ENCODE data around the gene MAD1L1.

DNA sequence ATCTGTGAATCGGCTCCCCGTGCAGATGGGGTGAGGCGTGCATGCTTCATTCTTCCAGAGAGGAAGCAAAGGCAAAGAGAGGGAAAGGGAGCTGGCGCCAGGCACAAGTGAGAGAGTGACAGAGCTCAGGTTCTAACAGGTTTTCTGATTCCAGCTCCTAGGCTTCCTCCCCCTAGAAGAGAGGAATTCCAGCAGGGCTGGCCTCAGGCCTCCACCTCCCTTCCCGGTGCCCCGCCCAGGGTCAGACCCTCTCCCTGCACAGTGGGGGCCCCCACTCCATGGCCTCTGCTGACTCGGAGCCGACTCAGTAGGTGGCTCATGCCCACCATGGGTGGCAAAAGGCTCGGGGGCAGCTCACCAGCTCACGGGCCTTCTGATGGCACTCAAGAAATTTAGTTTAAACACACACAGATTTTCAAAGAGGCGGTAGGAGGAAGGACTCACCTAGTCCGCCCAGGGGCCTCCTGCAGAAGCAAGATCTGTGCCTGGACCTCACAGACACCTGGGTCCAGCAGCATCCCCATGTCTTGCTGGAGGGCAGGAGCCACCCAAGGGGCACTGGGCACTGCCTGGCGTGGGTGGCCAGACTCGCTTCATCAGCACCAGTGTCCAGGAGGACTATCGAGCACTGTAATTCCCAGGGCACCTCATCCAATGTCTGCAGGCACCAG lies 183.5 kb downstream of the MAD1L1 start:
- TF ChIP-seq, protein P1, sequence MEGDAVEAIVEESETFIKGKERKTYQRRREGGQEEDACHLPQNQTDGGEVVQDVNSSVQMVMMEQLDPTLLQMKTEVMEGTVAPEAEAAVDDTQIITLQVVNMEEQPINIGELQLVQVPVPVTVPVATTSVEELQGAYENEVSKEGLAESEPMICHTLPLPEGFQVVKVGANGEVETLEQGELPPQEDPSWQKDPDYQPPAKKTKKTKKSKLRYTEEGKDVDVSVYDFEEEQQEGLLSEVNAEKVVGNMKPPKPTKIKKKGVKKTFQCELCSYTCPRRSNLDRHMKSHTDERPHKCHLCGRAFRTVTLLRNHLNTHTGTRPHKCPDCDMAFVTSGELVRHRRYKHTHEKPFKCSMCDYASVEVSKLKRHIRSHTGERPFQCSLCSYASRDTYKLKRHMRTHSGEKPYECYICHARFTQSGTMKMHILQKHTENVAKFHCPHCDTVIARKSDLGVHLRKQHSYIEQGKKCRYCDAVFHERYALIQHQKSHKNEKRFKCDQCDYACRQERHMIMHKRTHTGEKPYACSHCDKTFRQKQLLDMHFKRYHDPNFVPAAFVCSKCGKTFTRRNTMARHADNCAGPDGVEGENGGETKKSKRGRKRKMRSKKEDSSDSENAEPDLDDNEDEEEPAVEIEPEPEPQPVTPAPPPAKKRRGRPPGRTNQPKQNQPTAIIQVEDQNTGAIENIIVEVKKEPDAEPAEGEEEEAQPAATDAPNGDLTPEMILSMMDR (IDR thresholded peaks at IDR 0.05; ENCODE audit: low read depth, low read length, missing input control): no peak
- TF ChIP-seq, protein P2, sequence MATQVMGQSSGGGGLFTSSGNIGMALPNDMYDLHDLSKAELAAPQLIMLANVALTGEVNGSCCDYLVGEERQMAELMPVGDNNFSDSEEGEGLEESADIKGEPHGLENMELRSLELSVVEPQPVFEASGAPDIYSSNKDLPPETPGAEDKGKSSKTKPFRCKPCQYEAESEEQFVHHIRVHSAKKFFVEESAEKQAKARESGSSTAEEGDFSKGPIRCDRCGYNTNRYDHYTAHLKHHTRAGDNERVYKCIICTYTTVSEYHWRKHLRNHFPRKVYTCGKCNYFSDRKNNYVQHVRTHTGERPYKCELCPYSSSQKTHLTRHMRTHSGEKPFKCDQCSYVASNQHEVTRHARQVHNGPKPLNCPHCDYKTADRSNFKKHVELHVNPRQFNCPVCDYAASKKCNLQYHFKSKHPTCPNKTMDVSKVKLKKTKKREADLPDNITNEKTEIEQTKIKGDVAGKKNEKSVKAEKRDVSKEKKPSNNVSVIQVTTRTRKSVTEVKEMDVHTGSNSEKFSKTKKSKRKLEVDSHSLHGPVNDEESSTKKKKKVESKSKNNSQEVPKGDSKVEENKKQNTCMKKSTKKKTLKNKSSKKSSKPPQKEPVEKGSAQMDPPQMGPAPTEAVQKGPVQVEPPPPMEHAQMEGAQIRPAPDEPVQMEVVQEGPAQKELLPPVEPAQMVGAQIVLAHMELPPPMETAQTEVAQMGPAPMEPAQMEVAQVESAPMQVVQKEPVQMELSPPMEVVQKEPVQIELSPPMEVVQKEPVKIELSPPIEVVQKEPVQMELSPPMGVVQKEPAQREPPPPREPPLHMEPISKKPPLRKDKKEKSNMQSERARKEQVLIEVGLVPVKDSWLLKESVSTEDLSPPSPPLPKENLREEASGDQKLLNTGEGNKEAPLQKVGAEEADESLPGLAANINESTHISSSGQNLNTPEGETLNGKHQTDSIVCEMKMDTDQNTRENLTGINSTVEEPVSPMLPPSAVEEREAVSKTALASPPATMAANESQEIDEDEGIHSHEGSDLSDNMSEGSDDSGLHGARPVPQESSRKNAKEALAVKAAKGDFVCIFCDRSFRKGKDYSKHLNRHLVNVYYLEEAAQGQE (IDR thresholded peaks at IDR 0.05): no peak
- TF ChIP-seq EGR1 (IDR thresholded peaks at IDR 0.05; ENCODE audit: low read depth in 2 of 2) (no peak), YY1 (IDR thresholded peaks at IDR 0.05) (no peak), TAF1 (conservative IDR thresholded peaks at IDR 0.05) (no peak)
- TF ChIP-seq, protein P3, sequence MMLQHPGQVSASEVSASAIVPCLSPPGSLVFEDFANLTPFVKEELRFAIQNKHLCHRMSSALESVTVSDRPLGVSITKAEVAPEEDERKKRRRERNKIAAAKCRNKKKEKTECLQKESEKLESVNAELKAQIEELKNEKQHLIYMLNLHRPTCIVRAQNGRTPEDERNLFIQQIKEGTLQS (IDR thresholded peaks at IDR 0.05): no peak
- TF ChIP-seq, protein P4, sequence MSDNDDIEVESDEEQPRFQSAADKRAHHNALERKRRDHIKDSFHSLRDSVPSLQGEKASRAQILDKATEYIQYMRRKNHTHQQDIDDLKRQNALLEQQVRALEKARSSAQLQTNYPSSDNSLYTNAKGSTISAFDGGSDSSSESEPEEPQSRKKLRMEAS (IDR thresholded peaks at IDR 0.05): no peak
- TF ChIP-seq, protein P5, sequence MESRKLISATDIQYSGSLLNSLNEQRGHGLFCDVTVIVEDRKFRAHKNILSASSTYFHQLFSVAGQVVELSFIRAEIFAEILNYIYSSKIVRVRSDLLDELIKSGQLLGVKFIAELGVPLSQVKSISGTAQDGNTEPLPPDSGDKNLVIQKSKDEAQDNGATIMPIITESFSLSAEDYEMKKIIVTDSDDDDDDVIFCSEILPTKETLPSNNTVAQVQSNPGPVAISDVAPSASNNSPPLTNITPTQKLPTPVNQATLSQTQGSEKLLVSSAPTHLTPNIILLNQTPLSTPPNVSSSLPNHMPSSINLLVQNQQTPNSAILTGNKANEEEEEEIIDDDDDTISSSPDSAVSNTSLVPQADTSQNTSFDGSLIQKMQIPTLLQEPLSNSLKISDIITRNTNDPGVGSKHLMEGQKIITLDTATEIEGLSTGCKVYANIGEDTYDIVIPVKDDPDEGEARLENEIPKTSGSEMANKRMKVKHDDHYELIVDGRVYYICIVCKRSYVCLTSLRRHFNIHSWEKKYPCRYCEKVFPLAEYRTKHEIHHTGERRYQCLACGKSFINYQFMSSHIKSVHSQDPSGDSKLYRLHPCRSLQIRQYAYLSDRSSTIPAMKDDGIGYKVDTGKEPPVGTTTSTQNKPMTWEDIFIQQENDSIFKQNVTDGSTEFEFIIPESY (IDR thresholded peaks at IDR 0.05): no peak
